Measurements from ENCODE around the gene PPP1R36.

- TF ChIP-seq POLR2A (IDR thresholded peaks at IDR 0.05), result no peak
- no peak for TF ChIP-seq CTCF (IDR thresholded peaks at IDR 0.05)
Observed at GRCh38 chr14:64611358-64612020, 61.7 kb downstream of the PPP1R36 start.

Data from lower leg skin (tissue), 3 donors.